DND-41 (cell line): Measurements from ENCODE around the gene PAX2.

Source experiments
- ATAC-seq: fragments of 200-7000 bp; cut with Tn5 transposase; 3 replicates; pipeline ENCODE4 v1.9.1; 2021; ENCODE audit warnings: low read depth; ENCODE audit not compliant: insufficient read depth
- DNase-seq: peaks from one replicate; pipeline ENCODE4 v3.0.0-alpha.2; 2020
- H2AFZ ChIP-seq: 2 replicates; pipeline ENCODE4 v1.6.0; 2012; ENCODE audit warnings: low read depth, low read length
- H3K27ac ChIP-seq: 2 replicates; pipeline ENCODE4 v1.5.1; 2012; ENCODE audit warnings: low read length, inconsistent platforms
- H3K27me3 ChIP-seq: fragments of 200-600 bp; sonication (generic); 2 replicates; pipeline ENCODE4 v1.6.0; 2012; ENCODE audit warnings: low read length, mild to moderate bottlenecking, inconsistent platforms; ENCODE audit not compliant: insufficient read depth, poor library complexity
- H3K36me3 ChIP-seq: 2 replicates; pipeline ENCODE4 v1.5.1; 2012; ENCODE audit warnings: low read length, inconsistent platforms; ENCODE audit not compliant: insufficient read depth
- H3K4me1 ChIP-seq: 2 replicates; pipeline ENCODE4 v1.5.1; 2012; ENCODE audit warnings: mild to moderate bottlenecking, low read length; ENCODE audit not compliant: insufficient read depth
- H3K4me2 ChIP-seq: 2 replicates; pipeline ENCODE4 v1.6.0; 2012; ENCODE audit warnings: mild to moderate bottlenecking, moderate library complexity, low read length, inconsistent platforms; ENCODE audit not compliant: insufficient read depth
- H3K4me3 ChIP-seq, 2 experiments: fragments of 200-600 bp in 1 of 2; shearing (Covaris generic) in 1 of 2; 2 replicates each; pipeline ENCODE4 v1.5.1; 2012 to 2016; ENCODE audit warnings: inconsistent platforms in 2 of 2, low read length in 2 of 2, mild to moderate bottlenecking in 2 of 2, low read depth in 1 of 2, moderate library complexity in 1 of 2
- H3K79me2 ChIP-seq: 2 replicates; pipeline ENCODE4 v1.6.0; 2012; ENCODE audit warnings: low read length, inconsistent platforms; ENCODE audit not compliant: insufficient read depth
- H3K9ac ChIP-seq: 2 replicates; pipeline ENCODE4 v1.6.0; 2012; ENCODE audit warnings: low read depth, mild to moderate bottlenecking, inconsistent platforms, low read length, moderate library complexity
- H3K9me3 ChIP-seq: 2 replicates; pipeline ENCODE4 v1.5.1; 2012; ENCODE audit warnings: low read length, moderate library complexity, mild to moderate bottlenecking, inconsistent platforms; ENCODE audit not compliant: insufficient read depth, severe bottlenecking
- H4K20me1 ChIP-seq: 2 replicates; pipeline ENCODE4 v1.6.0; 2012; ENCODE audit warnings: low read length; ENCODE audit not compliant: insufficient read depth
- EZH2 ChIP-seq: IDR thresholded peaks from 3 replicates; pipeline ENCODE4 v1.6.1; 2012; ENCODE audit warnings: borderline replicate concordance, low read depth, mild to moderate bottlenecking, moderate library complexity, low read length, inconsistent platforms; ENCODE audit not compliant: severe bottlenecking
- TF ChIP-seq, protein P1 (sequence below): IDR thresholded peaks from 2 replicates; pipeline ENCODE4 v1.5.1; 2012; ENCODE audit warnings: borderline replicate concordance, low read length, moderate library complexity, mild to moderate bottlenecking; ENCODE audit not compliant: poor library complexity, severe bottlenecking; ENCODE audit errors: extremely low read depth

Gene PAX2

DNA sequence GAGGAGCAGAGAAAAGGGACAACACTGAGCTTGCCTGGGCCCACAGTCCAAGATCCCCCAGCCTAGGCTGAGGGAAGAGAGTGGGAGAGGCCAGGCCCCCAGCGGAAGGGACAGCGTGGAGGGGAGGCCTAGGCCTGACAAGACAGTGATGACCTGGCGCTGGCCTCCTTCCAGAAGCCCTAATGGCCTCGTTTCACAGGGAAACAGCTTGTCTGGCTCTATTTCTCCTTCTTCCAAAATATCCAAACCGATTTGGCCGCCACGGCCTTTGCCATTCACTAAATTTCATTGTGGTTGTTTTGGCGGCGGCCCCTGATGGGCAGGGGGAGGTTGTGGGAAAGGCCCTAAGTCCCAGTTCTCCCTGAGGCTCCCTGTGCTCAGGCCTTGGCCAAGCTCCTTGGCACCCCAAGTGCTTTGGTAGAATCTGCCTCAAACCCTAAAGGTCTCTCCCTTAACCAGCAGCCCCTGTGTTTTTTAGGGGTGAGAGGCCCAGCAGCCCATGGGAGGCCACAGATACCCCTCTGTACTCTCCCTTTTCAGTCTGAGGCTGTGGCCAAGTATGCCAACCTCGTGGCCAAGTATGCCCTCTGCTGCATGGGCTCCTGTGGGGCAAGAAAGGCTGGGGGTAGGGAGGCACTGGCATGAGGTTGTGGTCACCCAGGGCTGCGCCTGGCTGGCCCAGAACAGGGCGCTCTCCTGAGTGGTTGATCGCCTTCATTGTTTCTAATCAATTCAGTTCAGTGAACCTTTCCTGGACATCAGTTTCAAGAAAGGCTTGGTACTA is 37.3 kb downstream of the PAX2 start:
- TF ChIP-seq, protein P1, sequence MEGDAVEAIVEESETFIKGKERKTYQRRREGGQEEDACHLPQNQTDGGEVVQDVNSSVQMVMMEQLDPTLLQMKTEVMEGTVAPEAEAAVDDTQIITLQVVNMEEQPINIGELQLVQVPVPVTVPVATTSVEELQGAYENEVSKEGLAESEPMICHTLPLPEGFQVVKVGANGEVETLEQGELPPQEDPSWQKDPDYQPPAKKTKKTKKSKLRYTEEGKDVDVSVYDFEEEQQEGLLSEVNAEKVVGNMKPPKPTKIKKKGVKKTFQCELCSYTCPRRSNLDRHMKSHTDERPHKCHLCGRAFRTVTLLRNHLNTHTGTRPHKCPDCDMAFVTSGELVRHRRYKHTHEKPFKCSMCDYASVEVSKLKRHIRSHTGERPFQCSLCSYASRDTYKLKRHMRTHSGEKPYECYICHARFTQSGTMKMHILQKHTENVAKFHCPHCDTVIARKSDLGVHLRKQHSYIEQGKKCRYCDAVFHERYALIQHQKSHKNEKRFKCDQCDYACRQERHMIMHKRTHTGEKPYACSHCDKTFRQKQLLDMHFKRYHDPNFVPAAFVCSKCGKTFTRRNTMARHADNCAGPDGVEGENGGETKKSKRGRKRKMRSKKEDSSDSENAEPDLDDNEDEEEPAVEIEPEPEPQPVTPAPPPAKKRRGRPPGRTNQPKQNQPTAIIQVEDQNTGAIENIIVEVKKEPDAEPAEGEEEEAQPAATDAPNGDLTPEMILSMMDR: no peak
- TF ChIP-seq EZH2: no peak
- Histone ChIP-seq H3K9me3 (no peaks in the 10 kb centered on the region), H3K27ac (no peak overlapping the region), H3K36me3 (no peaks in the 10 kb centered on the region), H3K4me3 (no peak overlapping the region), H4K20me1 (no peaks in the 10 kb centered on the region), H3K4me2 (no peak overlapping the region), H3K4me1 (no peaks in the 10 kb centered on the region), H2AFZ (no peak overlapping the region), H3K79me2 (no peaks in the 10 kb centered on the region), H3K27me3 (peaks cover 44% of the 10 kb centered on the region), H3K9ac (no peak overlapping the region)
- DNase-seq (no peak), ATAC-seq (no peak)

DNA sequence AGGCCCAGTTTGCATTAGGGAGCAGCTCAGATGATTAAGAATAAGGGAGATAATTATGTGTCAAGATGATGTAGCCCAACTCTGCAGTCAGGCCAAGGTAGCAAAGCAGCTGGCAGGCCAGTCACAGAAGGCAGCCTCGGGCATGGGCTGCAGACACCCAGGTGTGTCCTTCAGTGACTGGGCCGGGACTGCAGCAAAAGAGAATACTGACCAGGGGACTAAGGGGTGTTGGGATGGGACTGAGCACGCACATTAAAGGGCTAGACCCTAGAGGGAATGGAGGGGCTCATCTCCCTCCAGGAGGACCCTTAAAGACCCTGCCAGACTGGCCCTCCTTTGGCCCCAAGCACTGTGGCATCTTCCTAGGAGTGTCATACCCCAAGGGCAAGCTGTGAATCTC is 38.7 kb downstream of the PAX2 start:
- no peak overlapping the region for H3K4me3 ChIP-seq
- TF ChIP-seq, protein P1: no peak
- TF ChIP-seq EZH2: no peak
- no peaks in the 10 kb centered on the region for H4K20me1 ChIP-seq
- H3K27ac ChIP-seq: no peak overlapping the region
- ATAC-seq (no peak), DNase-seq (no peak)
- no peak overlapping the region for H3K9ac ChIP-seq
- H3K36me3 ChIP-seq: no peaks in the 10 kb centered on the region
- no peaks in the 10 kb centered on the region for H3K4me1 ChIP-seq
- no peaks in the 10 kb centered on the region for H3K79me2 ChIP-seq
- no peak overlapping the region for H3K4me2 ChIP-seq
- no peak overlapping the region for H2AFZ ChIP-seq
- H3K27me3 ChIP-seq: peaks cover 40% of the 10 kb centered on the region
- no peaks in the 10 kb centered on the region for H3K9me3 ChIP-seq

DNA sequence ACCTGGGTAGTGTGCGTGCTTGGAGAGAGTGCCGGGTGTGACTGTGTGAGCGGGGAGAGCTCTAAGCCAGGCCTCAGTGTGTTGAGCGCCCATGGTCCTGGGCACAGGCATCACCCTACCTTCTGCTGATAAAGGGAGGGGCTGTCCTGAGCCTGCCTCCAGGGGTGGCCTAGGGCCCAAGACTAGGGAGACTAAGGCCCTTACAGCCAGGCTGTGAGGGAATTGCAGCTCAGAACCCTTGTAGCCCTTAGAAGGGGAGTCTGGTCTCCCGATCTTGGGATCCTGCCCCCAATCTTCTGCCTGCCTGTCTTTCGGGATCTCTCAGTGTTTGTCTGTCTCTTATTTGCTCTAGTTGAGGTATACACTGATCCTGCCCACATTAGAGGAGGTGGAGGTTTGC is 41.2 kb downstream of the PAX2 start:
- peaks cover 25% of the 10 kb centered on the region for H3K27me3 ChIP-seq

More for the DNA sequence above, 41.2 kb downstream of the PAX2 start:
- H4K20me1 ChIP-seq: peaks cover 2% of the 10 kb centered on the region; the same call in 1 of the 2 replicates
- H3K79me2 ChIP-seq: no peaks in the 10 kb centered on the region
- H3K9me3 ChIP-seq: no peaks in the 10 kb centered on the region
- H3K27ac ChIP-seq: no peak overlapping the region
- H3K4me2 ChIP-seq: no peak overlapping the region
- no peak overlapping the region for H3K9ac ChIP-seq
- no peaks in the 10 kb centered on the region for H3K4me1 ChIP-seq
- no peak for TF ChIP-seq EZH2
- TF ChIP-seq, protein P1: no peak
- no peak for DNase-seq
- no peak overlapping the region for H3K4me3 ChIP-seq
- ATAC-seq: no peak
- H2AFZ ChIP-seq: no peak overlapping the region
- H3K36me3 ChIP-seq: no peaks in the 10 kb centered on the region
